IMR-90 (cell line): ENCODE data around the gene HTT. TPM values are rescaled to one million over a fixed set of nuclear protein-coding genes. Genes with fewer than 3 reads are reported as not detected.

ENCODE experiments used
- ATAC-seq: fragments of 200-7000 bp; cut with Tn5 transposase; 2 replicates; pipeline ENCODE4 v1.9.1; 2020; ENCODE audit warnings: low read depth, mild to moderate bottlenecking, moderate library complexity
- BruUV-seq: library from RNA; stranded (reverse); fragments of 400-500 nt; replicated peaks from 2 replicates; lab custom pipeline; 2021; lab: Mats Ljungman, UMichigan
- CTCF ChIA-PET: fragments of 300-600 bp; formaldehyde crosslinking; extraction: SDS; loops from one replicate; lab custom pipeline; 2021; ENCODE audit warnings: antibody characterized with exemption; lab: Yijun Ruan, JAX
- POLR2A ChIA-PET: fragments of 300-600 bp; sonication (Branson Sonifier 250); formaldehyde crosslinking; loops from one replicate; lab custom pipeline; 2022; ENCODE audit warnings: antibody characterized with exemption; ENCODE audit not compliant: unreplicated experiment; lab: Charles Lee
- DNase-seq: peaks from one replicate; pipeline ENCODE4 v3.0.0; 2013
- H2AFZ ChIP-seq: replicated peaks from 2 replicates; pipeline ENCODE3; 2013; ENCODE audit warnings: low read length, mild to moderate bottlenecking; ENCODE audit not compliant: poor library complexity
- H2AK5ac ChIP-seq: 2 replicates; pipeline ENCODE4 v1.6.1; 2013; ENCODE audit warnings: low read depth, low read length, inconsistent platforms
- H2AK9ac ChIP-seq: replicated peaks from 2 replicates; pipeline ENCODE3; 2013; ENCODE audit warnings: mild to moderate bottlenecking, low read depth, low read length, moderate library complexity; ENCODE audit not compliant: poor library complexity
- H2BK120ac ChIP-seq: 2 replicates; pipeline ENCODE4 v1.6.1; 2013; ENCODE audit warnings: low read depth, low read length, inconsistent platforms
- H2BK15ac ChIP-seq: 3 replicates; pipeline ENCODE4 v1.6.1; 2013; ENCODE audit warnings: low read depth, low read length, inconsistent platforms
- H2BK20ac ChIP-seq: 2 replicates; pipeline ENCODE4 v1.6.1; 2013; ENCODE audit warnings: low read depth, mild to moderate bottlenecking, inconsistent platforms, low read length, moderate library complexity
- H2BK5ac ChIP-seq: 2 replicates; pipeline ENCODE4 v1.6.1; 2013; ENCODE audit warnings: mild to moderate bottlenecking, low read depth, low read length, inconsistent platforms; ENCODE audit not compliant: poor library complexity, severe bottlenecking
- H3K14ac ChIP-seq: replicated peaks from 2 replicates; pipeline ENCODE4 v1.6.1; 2013; ENCODE audit warnings: low read depth, low read length, inconsistent platforms
- H3K18ac ChIP-seq: 2 replicates; pipeline ENCODE4 v1.6.1; 2013; ENCODE audit warnings: low read depth, low read length, control low read depth
- H3K23ac ChIP-seq: 2 replicates; pipeline ENCODE4 v1.6.1; 2013; ENCODE audit warnings: low read depth, low read length, inconsistent platforms
- H3K27ac ChIP-seq: 2 replicates; pipeline ENCODE4 v1.5.1; 2013; ENCODE audit warnings: mild to moderate bottlenecking, control low read depth, low read length; ENCODE audit not compliant: insufficient read depth
- H3K27me3 ChIP-seq: 2 replicates; pipeline ENCODE4 v1.6.1; 2013; ENCODE audit warnings: low read length; ENCODE audit not compliant: control insufficient read depth, insufficient read depth
- H3K36me3 ChIP-seq: 2 replicates; pipeline ENCODE4 v1.6.1; 2013; ENCODE audit warnings: low read length, mixed read lengths; ENCODE audit not compliant: control insufficient read depth, insufficient read depth
- H3K4ac ChIP-seq: 2 replicates; pipeline ENCODE4 v1.6.1; 2013; ENCODE audit warnings: low read depth, low read length, inconsistent platforms
- H3K4me1 ChIP-seq: 2 replicates; pipeline ENCODE4 v1.6.1; 2013; ENCODE audit warnings: low read length, mixed read lengths; ENCODE audit not compliant: control insufficient read depth, insufficient read depth
- H3K4me2 ChIP-seq: 2 replicates; pipeline ENCODE4 v1.6.1; 2013; ENCODE audit warnings: low read depth, mild to moderate bottlenecking, control low read depth, low read length, moderate library complexity
- H3K4me3 ChIP-seq: 2 replicates; pipeline ENCODE4 v1.5.1; 2013; ENCODE audit warnings: low read depth, mild to moderate bottlenecking, control low read depth, low read length, moderate library complexity; ENCODE audit not compliant: insufficient read depth
- H3K56ac ChIP-seq: 2 replicates; pipeline ENCODE4 v1.6.1; 2013; ENCODE audit warnings: low read length, inconsistent platforms; ENCODE audit not compliant: insufficient read depth; ENCODE audit errors: extremely low read depth
- H3K79me1 ChIP-seq, 2 experiments: 2 replicates each; pipeline ENCODE4 v1.6.1; 2013; ENCODE audit warnings: low read length in 2 of 2, inconsistent platforms in 1 of 2, low read depth in 1 of 2
- H3K9ac ChIP-seq: 2 replicates; pipeline ENCODE4 v1.6.1; 2013; ENCODE audit warnings: low read depth, low read length, control low read depth
- H3K9me1 ChIP-seq: 2 replicates; pipeline ENCODE4 v1.6.1; 2013; ENCODE audit warnings: low read length, inconsistent platforms; ENCODE audit not compliant: insufficient read depth
- H3K9me3 ChIP-seq: 2 replicates; pipeline ENCODE4 v1.6.1; 2013; ENCODE audit warnings: low read length; ENCODE audit not compliant: control insufficient read depth, insufficient read depth
- H4K20me1 ChIP-seq: 2 replicates; pipeline ENCODE4 v1.6.1; 2013; ENCODE audit warnings: low read length, inconsistent platforms; ENCODE audit not compliant: insufficient read depth
- H4K5ac ChIP-seq: 2 replicates; pipeline ENCODE4 v1.6.1; 2013; ENCODE audit warnings: mild to moderate bottlenecking, low read depth, low read length, control low read depth
- H4K8ac ChIP-seq, 2 experiments: 2 replicates each; pipeline ENCODE4 v1.6.1; 2013; ENCODE audit warnings: low read depth in 2 of 2, low read length in 2 of 2, control low read depth in 1 of 2, inconsistent platforms in 1 of 2
- H4K91ac ChIP-seq: 2 replicates; pipeline ENCODE4 v1.6.1; 2013; ENCODE audit warnings: low read depth, low read length, inconsistent platforms; ENCODE audit not compliant: insufficient read depth
- BHLHE40 ChIP-seq: fragments of 150-350 bp; IDR thresholded peaks from 2 replicates; pipeline ENCODE4 v1.6.1; 2016; ENCODE audit warnings: mild to moderate bottlenecking, low read depth, low read length
- CEBPB ChIP-seq: IDR thresholded peaks from 2 replicates; pipeline ENCODE4 v1.6.1; 2012; ENCODE audit warnings: low read depth, low read length, improper control_type of control experiment
- CHD1 ChIP-seq: IDR thresholded peaks from 2 replicates; pipeline ENCODE4 v1.6.1; 2012; ENCODE audit warnings: low read depth, low read length, improper control_type of control experiment
- CTCF ChIP-seq: conservative IDR thresholded peaks from 2 replicates; pipeline ENCODE4 v1.5.1; 2012; ENCODE audit warnings: mild to moderate bottlenecking, low read depth, low read length, improper control_type of control experiment
- ELK1 ChIP-seq: fragments of 150-350 bp; IDR thresholded peaks from 2 replicates; pipeline ENCODE4 v1.6.1; 2016; ENCODE audit warnings: low read depth, mild to moderate bottlenecking, low read length, moderate library complexity, borderline replicate concordance
- MAFK ChIP-seq: IDR thresholded peaks from 2 replicates; pipeline ENCODE4 v1.6.1; 2012; ENCODE audit warnings: low read depth, low read length, improper control_type of control experiment
- MAZ ChIP-seq: IDR thresholded peaks from 2 replicates; pipeline ENCODE4 v1.6.1; 2012; ENCODE audit warnings: low read depth, mild to moderate bottlenecking, low read length, improper control_type of control experiment, moderate library complexity, borderline replicate concordance
- MXI1 ChIP-seq: IDR thresholded peaks from 2 replicates; pipeline ENCODE4 v1.6.1; 2012; ENCODE audit warnings: low read depth, mild to moderate bottlenecking, low read length, moderate library complexity, borderline replicate concordance
- NFE2L2 ChIP-seq: fragments of 150-350 bp; IDR thresholded peaks from 2 replicates; pipeline ENCODE4 v1.6.1; 2016; ENCODE audit warnings: low read depth, mild to moderate bottlenecking, low read length
- POLR2A ChIP-seq: IDR thresholded peaks from 2 replicates; pipeline ENCODE4 v1.6.1; 2012; ENCODE audit warnings: mild to moderate bottlenecking, low read depth, low read length
- RAD21 ChIP-seq: IDR thresholded peaks from 2 replicates; pipeline ENCODE4 v1.6.1; 2012; ENCODE audit warnings: low read length, improper control_type of control experiment
- RCOR1 ChIP-seq: IDR thresholded peaks from 2 replicates; pipeline ENCODE4 v1.6.1; 2012; ENCODE audit warnings: mild to moderate bottlenecking, low read length, improper control_type of control experiment; ENCODE audit not compliant: insufficient replicate concordance
- RFX5 ChIP-seq: IDR thresholded peaks from 2 replicates; pipeline ENCODE4 v1.8.0; 2012; ENCODE audit warnings: low read depth, mild to moderate bottlenecking, low read length, moderate library complexity
- SMC3 ChIP-seq: fragments of 150-350 bp; IDR thresholded peaks from 2 replicates; pipeline ENCODE4 v1.6.1; 2016; ENCODE audit warnings: low read depth, mild to moderate bottlenecking, antibody characterized with exemption, low read length, moderate library complexity
- USF2 ChIP-seq: fragments of 150-350 bp; IDR thresholded peaks from 2 replicates; pipeline ENCODE4 v1.6.1; 2017; ENCODE audit warnings: mild to moderate bottlenecking, antibody characterized with exemption, low read length, low read depth
- WGBS, 2 experiments: methylation state at CpG; one replicate each; pipeline versions ENCODE4 v1.1.5 to v1.1.7; 2013; ENCODE audit warnings: missing lambda C conversion rate in 2 of 2; ENCODE audit not compliant: insufficient read length in 1 of 2; ENCODE audit errors: extremely low coverage in 2 of 2; 5-methylcytosine and 5-hydroxymethylcytosine counted together
- dilution Hi-C: fragments of 300-500 bp; cut with HindIII; formaldehyde crosslinking; loops from one replicate; pipeline ENCODE4 v1.14.3; 2018; ENCODE audit warnings: low sequenced_read_pairs; ENCODE audit not compliant: unreplicated experiment
- in situ Hi-C: fragments of 300-500 bp; cut with MboI; formaldehyde crosslinking; loops from 3 replicates; pipeline ENCODE4 v1.14.3; 2019; ENCODE audit warnings: low sequenced_read_pairs, inconsistent platforms, mixed read lengths
- intact Hi-C: fragments of 100-400 bp; cut with micrococcal nuclease; formaldehyde crosslinking; loops from 2 replicates; pipeline ENCODE4 v1.10.0; 2022
- polyA plus RNA-seq, 3 experiments: library from polyadenylated mRNA; depleted of rRNA; stranded (reverse); fragments of >200 nt; gene quantifications; 2 replicates each; pipeline ENCODE4 v1.2.3, GENCODE V29; 2012; ENCODE audit warnings: low replicate concordance in 1 of 3
- total RNA-seq: library from RNA; depleted of rRNA; stranded (reverse); fragments of >200 nt; gene quantifications from 2 replicates; pipeline ENCODE4 v1.2.3, GENCODE V29; 2012

HTT gene
- total and polyA plus RNA-seq, 2 of the 4 experiments (the other 2 are of a cell fraction) = 11.6 to 14.3 TPM

GRCh38 chr4:3237712-3238560 is 163.5 kb downstream of the HTT start:
- Histone ChIP-seq H3K4me2 (no peak overlapping the region), H3K9me1 (peaks cover 9% of the 10 kb centered on the region; the same call in 1 of the 2 replicates), H3K14ac (no peak overlapping the region), H2BK15ac (no peak overlapping the region), H3K4me3 (no peak overlapping the region), H3K56ac (no peak overlapping the region), H3K4me1 (peaks cover 11% of the 10 kb centered on the region), H2AFZ (no peak overlapping the region), H4K8ac (no peak overlapping the region), H2BK5ac (no peak overlapping the region), H4K91ac (no peak overlapping the region), H2BK120ac (no peak overlapping the region), H3K9me3 (no peaks in the 10 kb centered on the region), H2BK20ac (no peak overlapping the region), H4K5ac (no peak overlapping the region), H3K27me3 (no peaks in the 10 kb centered on the region), H3K23ac (no peak overlapping the region), H3K9ac (no peak overlapping the region), H3K27ac (no peak overlapping the region), H4K20me1 (peaks cover 21% of the 10 kb centered on the region), H3K18ac (no peak overlapping the region), H2AK9ac (peak overlapping the region; percentile 24), H3K36me3 (peaks cover 55% of the 10 kb centered on the region; the same call in 1 of the 2 replicates), H3K79me1 (peaks cover 0 to 5% of the 10 kb centered on the region in 2 experiments; a peak in 1 of 4 replicates), H2AK5ac (no peak overlapping the region), H3K4ac (no peak overlapping the region)
- POLR2A ChIA-PET = no interaction called here
- in situ Hi-C loops (no loop called here), intact Hi-C loops (no loop called here), dilution Hi-C loops (no loop called here)
- no peak for ATAC-seq
- DNase-seq = no peak
- CTCF ChIA-PET = no interaction called here
- no TSS peak for BruUV-seq
- 82% methylated on average over 14 of the region's 26 CpGs; no CpG with 5 or more reads in 1 of the 2 experiments for WGBS, 2 experiments
- TF ChIP-seq CEBPB = no peak
- TF ChIP-seq CTCF = no peak
- TF ChIP-seq POLR2A = no peak
- no peak for TF ChIP-seq RAD21
- no peak for TF ChIP-seq MAFK
- TF ChIP-seq RCOR1 = no peak
- no peak for TF ChIP-seq NFE2L2
- no peak for TF ChIP-seq BHLHE40
- TF ChIP-seq ELK1 = no peak
- TF ChIP-seq MXI1 = no peak
- TF ChIP-seq CHD1 = no peak
- no peak for TF ChIP-seq RFX5
- TF ChIP-seq USF2 = no peak
- TF ChIP-seq MAZ = no peak
- TF ChIP-seq SMC3 = no peak
